Measurements from ENCODE around the gene TPST1.
"Not testable (repeated sequence)": the region's sequence is repeated elsewhere in the genome, so short reads cannot be mapped to it uniquely, and the experiment has no call there.

The TPST1 gene

GRCh38 chr7:66308411-66308810 lies 103.3 kb downstream of the TPST1 start:
- no peak overlapping the region for H3K4me3 ChIP-seq
- no peaks in the 10 kb centered on the region for H3K36me3 ChIP-seq (ENCODE audit: insufficient read depth, low read length)
- no peaks in the 10 kb centered on the region for H3K9me3 ChIP-seq (ENCODE audit: low read depth, low read length)
- H3K9ac ChIP-seq (ENCODE audit: insufficient read length), result no peak overlapping the region
- no peak for DNase-seq (ENCODE audit: low read depth, low spot score)
- H3K27ac ChIP-seq, result no peak overlapping the region
- TF ChIP-seq FOXP2 (optimal IDR thresholded peaks at IDR 0.05; ENCODE audit: control extremely low read depth, extremely low read length, insufficient read depth) (no peak), EZH2 (IDR thresholded peaks at IDR 0.05) (no peak), POLR2AphosphoS5 (IDR thresholded peaks at IDR 0.05; ENCODE audit: borderline replicate concordance, low read depth, low read length) (no peak)

DNA sequence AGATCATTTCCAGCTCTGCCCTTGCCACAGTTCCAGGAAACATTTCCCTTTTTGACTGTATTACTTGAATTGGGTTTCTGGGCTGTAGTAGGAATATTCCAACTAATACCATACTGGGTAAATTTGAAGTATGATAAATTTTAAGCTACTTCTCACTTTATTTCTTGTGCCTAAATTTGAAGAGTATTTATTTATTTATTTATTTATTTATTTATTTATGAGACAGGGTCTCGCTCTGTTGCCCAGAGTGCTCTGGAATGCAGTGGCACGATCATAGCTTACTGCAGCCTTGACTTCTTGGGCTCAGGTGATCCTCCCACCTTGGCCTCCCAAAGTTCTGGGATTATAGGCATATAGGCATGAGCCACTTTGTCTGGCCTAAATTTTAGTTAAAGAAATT lies 105.5 kb downstream of the TPST1 start:
- TF ChIP-seq EZH2 (IDR thresholded peaks at IDR 0.05) (no peak), FOXP2 (optimal IDR thresholded peaks at IDR 0.05; ENCODE audit: control extremely low read depth, extremely low read length, insufficient read depth) (no peak), POLR2AphosphoS5 (IDR thresholded peaks at IDR 0.05; ENCODE audit: borderline replicate concordance, low read depth, low read length) (no peak)
- H3K4me3 ChIP-seq, result no peak overlapping the region
- H3K36me3 ChIP-seq (ENCODE audit: insufficient read depth, low read length), result no peaks in the 10 kb centered on the region
- H3K27ac ChIP-seq, result no peak overlapping the region
- no peak for DNase-seq (ENCODE audit: low read depth, low spot score)
- no peak overlapping the region for H3K9ac ChIP-seq (ENCODE audit: insufficient read length)
- H3K9me3 ChIP-seq (ENCODE audit: low read depth, low read length), result no peaks in the 10 kb centered on the region

- TF ChIP-seq EZH2 (IDR thresholded peaks at IDR 0.05) (no peak), POLR2AphosphoS5 (IDR thresholded peaks at IDR 0.05; ENCODE audit: borderline replicate concordance, low read depth, low read length) (no peak), FOXP2 (optimal IDR thresholded peaks at IDR 0.05; ENCODE audit: control extremely low read depth, extremely low read length, insufficient read depth) (no peak)
- DNase-seq (ENCODE audit: low read depth, low spot score), result no peak
- no peaks in the 10 kb centered on the region for H3K36me3 ChIP-seq (ENCODE audit: insufficient read depth, low read length)
- H3K9me3 ChIP-seq (ENCODE audit: low read depth, low read length), result no peaks in the 10 kb centered on the region
- H3K9ac ChIP-seq (ENCODE audit: insufficient read length), result no peak overlapping the region
- no peak overlapping the region for H3K4me3 ChIP-seq
- H3K27ac ChIP-seq, result no peak overlapping the region
Observed at GRCh38 chr7:66313886-66314568, 108.9 kb downstream of the TPST1 start.

- Histone ChIP-seq H3K27ac (no peak overlapping the region), H3K36me3 (ENCODE audit: insufficient read depth, low read length) (no peaks in the 10 kb centered on the region), H3K4me3 (no peak overlapping the region), H3K9ac (ENCODE audit: insufficient read length) (no peak overlapping the region), H3K9me3 (ENCODE audit: low read depth, low read length) (no peaks in the 10 kb centered on the region)
- TF ChIP-seq POLR2AphosphoS5 (IDR thresholded peaks at IDR 0.05; ENCODE audit: borderline replicate concordance, low read depth, low read length), result no peak
- no peak for TF ChIP-seq FOXP2 (optimal IDR thresholded peaks at IDR 0.05; ENCODE audit: control extremely low read depth, extremely low read length, insufficient read depth)
- DNase-seq (ENCODE audit: low read depth, low spot score), result no peak
Observed at GRCh38 chr7:66315192-66315591, 110.1 kb downstream of the TPST1 start.

GRCh38 chr7:66319407-66319979 lies 114.4 kb downstream of the TPST1 start:
- H3K9ac ChIP-seq (ENCODE audit: insufficient read length), result no peak overlapping the region
- DNase-seq (ENCODE audit: low read depth, low spot score), result no peak
- H3K4me3 ChIP-seq, result no peak overlapping the region
- H3K27ac ChIP-seq, result no peak overlapping the region
- no peaks in the 10 kb centered on the region for H3K36me3 ChIP-seq (ENCODE audit: insufficient read depth, low read length)
- no peak for TF ChIP-seq POLR2AphosphoS5 (IDR thresholded peaks at IDR 0.05; ENCODE audit: borderline replicate concordance, low read depth, low read length)
- no peak for TF ChIP-seq FOXP2 (optimal IDR thresholded peaks at IDR 0.05; ENCODE audit: control extremely low read depth, extremely low read length, insufficient read depth)
- no peak for TF ChIP-seq EZH2 (IDR thresholded peaks at IDR 0.05)
- H3K9me3 ChIP-seq (ENCODE audit: low read depth, low read length), result no peaks in the 10 kb centered on the region

DNA sequence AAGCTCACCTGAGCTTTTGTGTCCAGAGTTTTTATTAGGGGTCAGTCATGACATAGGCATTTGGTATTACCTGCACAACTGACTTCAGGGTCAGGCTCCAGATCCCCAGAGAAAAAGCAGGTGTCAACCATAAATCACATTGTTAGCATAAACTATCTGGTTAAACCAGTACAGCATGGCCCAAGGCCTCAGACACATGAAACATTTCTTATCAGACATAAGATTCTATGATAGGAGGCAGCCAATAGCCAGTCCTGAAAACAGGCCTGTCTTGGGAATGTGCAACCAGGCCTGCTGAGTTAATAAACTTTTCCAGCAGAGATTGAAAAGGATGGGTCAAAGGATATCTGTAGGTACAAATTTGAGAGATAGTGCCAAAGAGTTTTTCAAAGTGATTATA lies 116.1 kb downstream of the TPST1 start:
- TF ChIP-seq POLR2AphosphoS5 (IDR thresholded peaks at IDR 0.05; ENCODE audit: borderline replicate concordance, low read depth, low read length) (no peak), FOXP2 (optimal IDR thresholded peaks at IDR 0.05; ENCODE audit: control extremely low read depth, extremely low read length, insufficient read depth) (no peak)
- H3K36me3 ChIP-seq (ENCODE audit: insufficient read depth, low read length), result no peaks in the 10 kb centered on the region
- DNase-seq (ENCODE audit: low read depth, low spot score), result no peak
- no peak overlapping the region for H3K9ac ChIP-seq (ENCODE audit: insufficient read length)
- H3K27ac ChIP-seq, result no peak overlapping the region
- no peak overlapping the region for H3K4me3 ChIP-seq
- H3K9me3 ChIP-seq (ENCODE audit: low read depth, low read length), result no peaks in the 10 kb centered on the region

DNA sequence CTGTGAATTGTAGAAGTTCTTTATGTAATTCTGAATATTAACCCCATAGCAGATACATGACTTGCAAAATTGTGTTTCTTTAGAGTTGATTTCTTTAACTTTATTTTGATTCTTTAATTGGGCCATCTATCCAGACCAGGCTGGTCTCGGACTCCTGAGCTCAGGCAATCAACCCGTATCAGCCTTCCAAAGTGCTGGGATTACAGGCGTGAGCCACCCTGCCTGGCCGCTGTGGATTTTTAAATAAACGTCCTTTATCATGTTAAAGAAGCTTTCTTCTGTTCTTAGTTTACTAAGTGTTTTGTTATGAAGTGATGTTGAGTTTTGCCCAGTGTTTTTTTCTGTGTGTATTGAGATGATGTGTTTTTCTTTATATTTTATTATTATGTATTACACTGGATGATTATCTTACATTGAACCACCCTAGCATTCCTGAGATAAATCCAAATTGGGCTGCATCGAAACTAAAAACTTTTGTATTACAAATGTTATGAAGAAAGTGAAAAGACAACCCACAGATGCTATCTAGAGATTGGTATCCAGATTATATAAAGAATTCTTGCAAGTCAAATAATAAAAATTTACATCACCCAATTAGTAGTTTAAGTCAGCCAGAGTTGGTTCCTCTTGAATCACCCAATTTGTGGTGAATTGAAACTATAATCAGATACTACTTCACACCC lies 118.1 kb downstream of the TPST1 start:
- no peaks in the 10 kb centered on the region for H3K36me3 ChIP-seq (ENCODE audit: insufficient read depth, low read length)
- H3K4me3 ChIP-seq, result no peak overlapping the region
- no peak for DNase-seq (ENCODE audit: low read depth, low spot score)
- TF ChIP-seq EZH2 (IDR thresholded peaks at IDR 0.05) (no peak), FOXP2 (optimal IDR thresholded peaks at IDR 0.05; ENCODE audit: control extremely low read depth, extremely low read length, insufficient read depth) (no peak), POLR2AphosphoS5 (IDR thresholded peaks at IDR 0.05; ENCODE audit: borderline replicate concordance, low read depth, low read length) (no peak)
- H3K9me3 ChIP-seq (ENCODE audit: low read depth, low read length), result no peaks in the 10 kb centered on the region
- no peak overlapping the region for H3K9ac ChIP-seq (ENCODE audit: insufficient read length)
- no peak overlapping the region for H3K27ac ChIP-seq

DNA sequence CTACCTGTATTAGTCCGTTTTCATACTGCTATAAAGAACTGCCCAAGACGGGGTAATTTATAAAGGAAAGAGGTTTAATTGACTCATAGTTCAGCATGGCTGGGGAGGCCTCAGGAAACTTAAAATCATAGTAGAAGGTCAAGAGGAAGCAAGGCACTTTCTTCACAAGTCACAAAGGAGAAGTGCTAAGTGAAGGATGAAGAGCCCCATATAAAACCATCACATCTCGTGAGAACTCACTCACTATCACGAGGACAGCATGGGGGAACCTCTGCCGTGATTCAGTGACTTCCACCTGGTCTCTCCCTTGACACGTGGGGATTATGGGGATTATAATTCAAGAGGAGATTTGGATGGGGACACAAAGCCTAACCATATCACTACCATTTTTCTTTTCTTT lies 119.9 kb downstream of the TPST1 start:
- not testable (repeated sequence) for H3K9ac ChIP-seq (ENCODE audit: insufficient read length); H3K4me3 ChIP-seq; H3K27ac ChIP-seq; DNase-seq (ENCODE audit: low read depth, low spot score); H3K9me3 ChIP-seq (ENCODE audit: low read depth, low read length); H3K36me3 ChIP-seq (ENCODE audit: insufficient read depth, low read length)

Measured in SK-N-MC (cell line).